Esophagus muscularis mucosa (tissue), 4 donors: ENCODE measurements around the gene ADAMTSL1. TPM values are rescaled to one million over a fixed set of nuclear protein-coding genes. Genes with fewer than 3 reads are reported as not detected.

Experiments
- DNase-seq: peaks from one replicate; pipeline ENCODE4 v3.0.0-alpha.2; 2017; ENCODE audit errors: extremely low spot score
- H3K27ac ChIP-seq, 4 donors: fragments of 200-600 bp; sonication (generic); replicated peaks in 1 of 4; 1 replicate in 3 of 4; 2 replicates in 1 of 4; pipeline ENCODE4 v1.5.1; 2016 to 2019; ENCODE audit warnings: mild to moderate bottlenecking in 1 of 4
- H3K27me3 ChIP-seq, 4 donors: fragments of 200-600 bp; sonication (generic); one replicate each; pipeline versions ENCODE4 v1.5.1 to v1.6.0; 2016 to 2019
- H3K36me3 ChIP-seq, 4 donors: fragments of 200-600 bp; sonication (generic); one replicate each; pipeline ENCODE4 v1.5.1; 2016 to 2019
- H3K4me1 ChIP-seq, 4 donors: fragments of 200-600 bp; sonication (generic); one replicate each; pipeline ENCODE4 v1.5.1; 2016 to 2019
- H3K4me3 ChIP-seq, 4 donors: fragments of 200-600 bp; sonication (generic); 1 replicate in 2 of 4; 2 replicates in 2 of 4; pipeline ENCODE4 v1.5.1; 2016 to 2019; ENCODE audit warnings: mild to moderate bottlenecking in 4 of 4, moderate library complexity in 1 of 4
- H3K9me3 ChIP-seq, 4 donors: fragments of 200-600 bp; sonication (generic); 1 replicate in 3 of 4; 2 replicates in 1 of 4; pipeline ENCODE4 v1.5.1; 2016 to 2019
- CTCF ChIP-seq, 3 experiments: fragments of 200-600 bp in 2 of 3; fragments of 450-650 bp in 1 of 3; sonication (generic) in 2 of 3; IDR thresholded peaks; one replicate each; pipeline ENCODE4 v1.5.1; 2017 to 2019; ENCODE audit warnings: antibody characterized with exemption in 3 of 3, mild to moderate bottlenecking in 2 of 3, moderate library complexity in 1 of 3
- EP300 ChIP-seq: sonication (generic); formaldehyde crosslinking; IDR thresholded peaks from one replicate; pipeline ENCODE4 v1.6.1; 2017; ENCODE audit warnings: antibody characterized with exemption
- POLR2A ChIP-seq: fragments of 450-650 bp; IDR thresholded peaks from one replicate; pipeline ENCODE4 v1.6.1; 2017; ENCODE audit warnings: antibody characterized with exemption, moderate library complexity, mild to moderate bottlenecking, low read depth
- POLR2AphosphoS5 ChIP-seq, 2 donors: sonication (generic); formaldehyde crosslinking; IDR thresholded peaks; one replicate each; pipeline ENCODE4 v1.6.1; 2017; ENCODE audit warnings: antibody characterized with exemption in 2 of 2
- WGBS: methylation state at CpG from one replicate; pipeline ENCODE4 v1.1.5; 2018; 5-methylcytosine and 5-hydroxymethylcytosine counted together
- intact Hi-C: fragments of 100-400 bp; cut with DNase I; formaldehyde crosslinking; loops from one replicate; pipeline ENCODE4 v1.15.1; 2023
- total RNA-seq, 4 donors: library from RNA; depleted of rRNA; stranded (reverse); fragments of >200 nt; gene quantifications; one replicate each; pipeline versions ENCODE4 v1.1.0 to v1.2.1, GENCODE V29; 2016

Gene ADAMTSL1
- total RNA-seq, 4 donors from 2014 or later = 81.7 to 172 (median 145) TPM

DNA sequence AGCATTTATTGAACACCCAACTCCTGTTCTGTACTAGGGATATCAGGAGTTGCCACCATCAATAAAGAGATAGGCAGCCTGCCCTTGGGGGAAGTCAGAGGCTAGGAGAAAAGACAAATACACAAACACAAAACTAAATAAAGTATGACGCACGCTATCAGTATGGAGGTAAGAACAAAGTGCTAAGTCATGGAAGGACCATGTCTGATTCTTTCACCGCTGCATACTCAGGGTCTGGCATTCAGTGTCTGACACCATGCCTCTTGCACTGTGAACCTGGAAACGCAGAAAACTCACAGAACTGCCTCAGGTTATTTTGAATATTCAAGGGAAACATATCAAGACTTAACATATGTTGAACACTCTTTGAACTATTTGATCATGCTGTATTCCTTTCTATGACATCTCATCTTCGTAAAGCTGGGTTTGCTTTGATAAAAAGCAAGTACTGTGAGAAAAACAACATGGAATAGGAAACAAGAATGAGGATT, 65.3 kb downstream of the ADAMTSL1 start:
- no peak for DNase-seq
- intact Hi-C loops = no loop called here
- Histone ChIP-seq H3K9me3 (peaks cover 0 to 16% (median 8%) of the 10 kb centered on the region in 4 donors), H3K27ac (no peak overlapping the region), H3K4me1 (peaks cover 0 to 15% (median 11%) of the 10 kb centered on the region in 4 donors), H3K36me3 (peaks cover 0 to 17% (median 7%) of the 10 kb centered on the region in 4 donors), H3K27me3 (no peaks in the 10 kb centered on the region), H3K4me3 (no peak overlapping the region)
- 92% methylated on average over 5 of the region's 5 CpGs for WGBS
- TF ChIP-seq EP300 = no peak
- no peak for TF ChIP-seq CTCF (IDR thresholded peaks at IDR 0.05)
- no peak for TF ChIP-seq POLR2AphosphoS5 (IDR thresholded peaks at IDR 0.05)
- no peak for TF ChIP-seq POLR2A

DNA sequence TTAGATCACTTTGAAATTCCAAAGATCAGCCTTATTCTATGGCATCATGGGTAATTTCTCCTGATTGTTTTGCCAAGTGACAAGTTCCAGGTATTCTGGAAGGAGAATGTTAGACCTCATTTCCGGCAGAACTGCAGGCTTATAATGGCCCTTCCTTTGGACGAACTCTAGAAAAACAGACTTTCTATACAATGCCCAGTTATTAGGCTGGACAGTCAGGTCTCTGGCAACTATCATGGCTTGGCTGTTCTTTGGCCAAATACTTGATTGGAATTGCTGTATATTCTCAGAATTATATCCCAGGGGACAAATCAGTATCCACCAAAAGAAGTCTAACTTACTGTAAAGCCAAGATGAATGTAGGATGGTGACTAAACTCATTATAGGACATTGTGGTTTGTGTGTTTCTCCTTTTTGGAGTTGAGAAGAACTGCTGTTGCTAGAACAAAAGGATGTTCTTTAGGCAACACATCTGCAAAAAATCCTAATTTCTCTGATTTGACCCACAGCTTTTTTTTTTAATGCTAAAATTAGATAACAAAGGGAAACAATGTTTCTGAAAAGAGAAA, 69.0 kb downstream of the ADAMTSL1 start:
- Histone ChIP-seq H3K4me3 (no peak overlapping the region), H3K9me3 (no peaks in the 10 kb centered on the region), H3K36me3 (no peaks in the 10 kb centered on the region), H3K27me3 (no peaks in the 10 kb centered on the region), H3K4me1 (peaks cover 0 to 15% (median 11%) of the 10 kb centered on the region in 4 donors), H3K27ac (no peak overlapping the region)
- WGBS = 78% methylated on average over 2 of the region's 2 CpGs
- DNase-seq = no peak
- intact Hi-C loops = no loop called here
- TF ChIP-seq POLR2AphosphoS5 (IDR thresholded peaks at IDR 0.05) = no peak
- TF ChIP-seq CTCF (IDR thresholded peaks at IDR 0.05) = no peak
- no peak for TF ChIP-seq EP300
- no peak for TF ChIP-seq POLR2A

DNA sequence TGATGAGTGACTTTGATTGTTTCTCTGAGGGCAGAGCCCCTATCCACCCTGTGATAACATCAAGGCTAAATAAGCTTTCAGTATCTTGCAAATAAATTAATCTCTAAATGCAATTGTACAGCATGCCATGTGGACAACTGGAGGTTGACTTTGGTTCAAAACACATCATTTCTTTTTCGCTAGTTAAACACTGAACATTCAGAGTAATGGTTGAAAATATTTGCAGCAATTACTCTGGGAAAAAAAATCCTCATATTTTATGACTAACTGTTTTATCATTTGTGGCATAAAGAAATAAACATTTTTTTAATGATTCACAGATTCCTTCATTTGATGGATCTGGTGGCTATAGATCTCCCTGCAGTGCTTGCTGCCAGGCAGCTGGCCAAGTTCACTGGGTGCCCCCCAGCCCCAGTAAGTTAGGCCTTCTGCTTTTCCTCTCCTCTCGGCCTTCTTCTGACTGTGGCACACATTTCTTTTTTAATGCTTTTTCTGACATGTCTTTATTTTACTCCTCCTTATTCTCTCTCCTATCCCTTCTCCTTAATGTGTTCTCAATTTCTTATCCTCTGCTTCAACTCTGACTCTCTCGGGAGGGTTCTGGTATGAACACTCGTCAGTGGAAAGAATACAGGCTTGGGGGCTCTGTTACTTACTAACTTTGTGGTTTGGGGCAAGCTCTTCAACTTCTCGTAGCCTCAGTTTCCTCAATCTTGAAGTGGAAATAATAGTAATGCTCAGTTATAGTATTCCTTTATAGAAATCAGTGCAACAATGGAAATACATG, 69.6 kb downstream of the ADAMTSL1 start:
- 50% methylated on average over 5 of the region's 5 CpGs for WGBS
- intact Hi-C loops = no loop called here
- TF ChIP-seq POLR2AphosphoS5 (IDR thresholded peaks at IDR 0.05) = no peak
- TF ChIP-seq POLR2A = no peak
- no peak for TF ChIP-seq EP300
- TF ChIP-seq CTCF (IDR thresholded peaks at IDR 0.05) = no peak
- Histone ChIP-seq H3K36me3 (no peaks in the 10 kb centered on the region), H3K27me3 (no peaks in the 10 kb centered on the region), H3K9me3 (no peaks in the 10 kb centered on the region), H3K4me1 (peaks cover 0 to 15% (median 11%) of the 10 kb centered on the region in 4 donors), H3K27ac (peak overlapping the region in 1 of 4 donors; percentile 50), H3K4me3 (no peak overlapping the region)
- DNase-seq = no peak

- TF ChIP-seq POLR2A (no peak), POLR2AphosphoS5 (IDR thresholded peaks at IDR 0.05) (no peak), CTCF (IDR thresholded peaks at IDR 0.05) (no peak), EP300 (no peak)
- H3K36me3 ChIP-seq = no peaks in the 10 kb centered on the region
- no peaks in the 10 kb centered on the region for H3K27me3 ChIP-seq
- no peak for DNase-seq
- no peaks in the 10 kb centered on the region for H3K9me3 ChIP-seq
- no peak overlapping the region for H3K4me3 ChIP-seq
- peaks cover 0 to 15% (median 11%) of the 10 kb centered on the region in 4 donors for H3K4me1 ChIP-seq
- intact Hi-C loops = no loop called here
- no peak overlapping the region for H3K27ac ChIP-seq
- 100% methylated on average over 3 of the region's 3 CpGs for WGBS
Measured at GRCh38 chr9:18544456-18544855, 70.5 kb downstream of the ADAMTSL1 start.
